ENCODE measurements around the gene WDR36.
"Not testable (repeated sequence)": the region's sequence is repeated elsewhere in the genome, so short reads cannot be mapped to it uniquely, and the experiment has no call there.

The WDR36 gene

GRCh38 chr5:111138096-111138495 is 45.9 kb downstream of the WDR36 start:
- no peak for DNase-seq (ENCODE audit: low spot score)

GRCh38 chr5:111141471-111141870 is 49.3 kb downstream of the WDR36 start:
- DNase-seq (ENCODE audit: low spot score) = not testable (repeated sequence)

- DNase-seq (ENCODE audit: low spot score) = no peak
Observed at GRCh38 chr5:111142932-111143331, 50.8 kb downstream of the WDR36 start.

DNA sequence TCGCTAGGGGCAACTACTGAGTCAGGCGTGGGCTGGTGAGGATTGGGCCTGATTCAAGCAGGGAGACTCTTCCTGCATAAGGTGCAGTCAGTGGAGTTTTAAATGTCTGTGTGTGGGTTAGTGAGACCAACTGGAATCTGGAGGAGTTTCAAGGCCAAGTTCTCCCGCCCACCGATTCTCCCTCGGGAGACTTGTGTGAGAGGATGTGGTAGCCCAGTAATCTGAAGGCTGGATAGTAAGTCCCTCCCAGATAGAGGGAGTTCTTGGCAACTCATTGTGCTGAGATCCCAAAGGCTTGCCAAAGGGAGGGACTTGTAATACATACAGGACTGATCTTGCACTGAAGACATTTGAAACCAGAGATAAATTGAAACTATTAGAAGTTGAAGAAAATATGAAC is 51.8 kb downstream of the WDR36 start:
- peak; percentile 65 for DNase-seq (ENCODE audit: low spot score)

GRCh38 chr5:111144352-111144930 is 52.3 kb downstream of the WDR36 start:
- DNase-seq (ENCODE audit: low spot score) = no peak

- no peak for DNase-seq (ENCODE audit: low spot score)
Observed at GRCh38 chr5:111146053-111146452, 53.9 kb downstream of the WDR36 start.

DNA sequence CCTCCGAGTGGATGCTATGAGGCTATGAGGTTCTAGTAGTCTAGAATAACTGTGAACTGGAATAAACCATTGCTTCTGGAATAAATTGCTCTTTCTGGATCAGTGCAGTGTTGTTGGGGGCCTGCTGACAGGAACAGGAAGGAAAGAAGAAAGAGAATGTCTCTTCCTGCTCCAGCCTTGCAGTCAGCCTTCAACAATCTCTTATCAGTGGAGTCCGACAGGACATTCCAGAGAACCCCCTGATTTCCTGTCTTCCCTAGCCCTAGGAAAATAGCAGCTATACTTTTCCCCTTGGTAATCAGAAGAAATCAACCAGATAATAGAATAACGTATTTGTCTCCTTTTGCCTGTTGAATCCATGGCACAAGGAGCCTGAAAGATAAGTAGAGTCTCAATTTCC is 55.4 kb downstream of the WDR36 start:
- DNase-seq (ENCODE audit: low spot score) = no peak

DNA sequence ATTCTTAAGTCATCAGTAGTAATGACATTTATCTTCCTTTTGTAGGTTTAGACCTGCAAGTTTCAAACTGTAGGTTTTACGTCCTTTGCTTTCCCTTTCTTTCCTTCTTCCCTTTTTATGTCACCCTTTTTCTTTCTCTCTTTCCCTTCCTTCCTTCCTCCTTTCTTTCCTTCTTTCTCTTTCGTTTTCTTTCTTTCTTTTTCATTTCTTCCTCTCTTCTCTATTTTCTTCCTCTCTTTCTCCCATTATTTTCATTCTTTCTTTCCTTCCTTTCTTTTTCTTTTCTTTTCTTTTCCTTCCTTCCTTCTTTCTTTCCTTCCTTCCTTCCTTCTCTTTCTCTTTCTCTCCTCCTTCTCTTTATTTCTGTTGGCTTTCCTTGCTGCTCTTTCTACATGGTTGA is 59.9 kb downstream of the WDR36 start:
- no peak for DNase-seq (ENCODE audit: low spot score)

- DNase-seq (ENCODE audit: low spot score) = no peak
Observed at GRCh38 chr5:111153483-111153882, 61.3 kb downstream of the WDR36 start.

GRCh38 chr5:111153945-111154344 is 61.8 kb downstream of the WDR36 start:
- DNase-seq (ENCODE audit: low spot score) = no peak

- DNase-seq (ENCODE audit: low spot score) = peak; percentile 28
Observed at GRCh38 chr5:111158105-111158744, 66.1 kb downstream of the WDR36 start.

GRCh38 chr5:111159845-111160244 is 67.7 kb downstream of the WDR36 start:
- no peak for DNase-seq (ENCODE audit: low spot score)

- DNase-seq (ENCODE audit: low spot score) = no peak
Observed at GRCh38 chr5:111163000-111163399, 70.9 kb downstream of the WDR36 start.

GRCh38 chr5:111165058-111165457 is 72.9 kb downstream of the WDR36 start:
- DNase-seq (ENCODE audit: low spot score) = no peak

GRCh38 chr5:111167551-111167950 is 75.4 kb downstream of the WDR36 start:
- DNase-seq (ENCODE audit: low spot score) = no peak

- DNase-seq (ENCODE audit: low spot score) = no peak
Observed at GRCh38 chr5:111168608-111169007, 76.5 kb downstream of the WDR36 start.

DNA sequence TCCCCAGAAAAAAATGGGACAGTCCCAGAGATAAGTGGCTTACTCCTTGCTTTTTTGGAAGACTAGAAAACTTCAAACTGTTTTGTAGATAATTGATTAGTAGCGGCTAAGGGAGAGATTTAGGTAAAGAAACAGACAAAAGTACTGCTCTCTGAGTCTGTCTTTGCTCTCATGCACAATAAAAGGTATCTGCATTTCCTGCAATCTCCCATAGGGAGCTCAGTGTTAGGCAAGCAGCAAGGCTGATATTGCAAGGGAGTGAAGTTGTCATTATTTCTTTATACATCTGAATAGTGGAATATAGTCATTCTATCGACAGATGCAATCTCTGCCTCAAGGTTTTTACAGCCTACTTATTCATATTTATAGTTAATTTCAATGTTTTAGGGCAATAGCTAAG is 77.1 kb downstream of the WDR36 start:
- DNase-seq (ENCODE audit: low spot score) = no peak

DNA sequence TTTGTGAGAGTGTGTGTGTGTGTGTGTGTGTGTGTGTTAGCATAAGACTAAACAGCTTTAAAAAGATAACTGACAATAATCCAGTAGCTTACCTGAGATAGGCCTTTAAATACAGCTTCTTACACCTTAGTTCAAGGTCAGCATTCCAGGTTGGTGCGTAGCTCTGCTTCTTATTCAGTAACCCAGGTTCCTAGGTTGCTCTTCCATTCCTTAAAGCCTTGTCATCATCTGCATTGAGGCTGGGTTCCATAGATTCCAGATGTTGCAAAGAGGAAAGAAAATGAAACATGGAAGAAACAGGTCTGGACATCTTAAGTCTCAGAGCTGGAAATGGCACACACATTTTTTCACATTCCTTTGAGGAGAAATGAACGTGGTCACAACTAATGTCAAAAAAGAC is 78.1 kb downstream of the WDR36 start:
- DNase-seq (ENCODE audit: low spot score) = no peak

DNA sequence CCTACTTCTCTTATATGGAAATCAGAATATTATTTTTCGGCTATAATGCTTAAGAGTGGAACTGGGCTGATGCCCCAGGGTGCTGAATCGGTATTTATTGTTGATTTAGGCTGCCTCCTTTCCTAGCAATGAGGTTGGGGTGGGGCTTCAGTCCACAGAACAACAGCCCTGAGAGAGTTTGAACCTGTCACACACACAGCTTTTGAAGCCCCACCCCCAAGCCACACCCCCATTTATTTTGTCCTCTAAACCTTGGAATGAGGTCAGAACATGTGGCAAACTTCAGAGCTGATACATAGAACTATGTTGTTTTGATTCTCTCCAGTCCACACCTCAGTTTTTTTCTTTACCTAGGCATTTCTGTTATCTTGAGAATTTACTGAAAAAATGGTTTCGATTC is 80.4 kb downstream of the WDR36 start:
- DNase-seq (ENCODE audit: low spot score) = no peak

- no peak for DNase-seq (ENCODE audit: low spot score)
Observed at GRCh38 chr5:111173476-111173875, 81.3 kb downstream of the WDR36 start.

Measured in COLO829 (cell line).